IMR-90 (cell line): ENCODE measurements around the gene RYR3. TPM values are rescaled to one million over a fixed set of nuclear protein-coding genes. Genes with fewer than 3 reads are reported as not detected.

Experiments used
- ATAC-seq: fragments of 200-7000 bp; cut with Tn5 transposase; 2 replicates; pipeline ENCODE4 v1.9.1; 2020; ENCODE audit warnings: low read depth, mild to moderate bottlenecking, moderate library complexity
- BruUV-seq: library from RNA; stranded (reverse); fragments of 400-500 nt; replicated peaks from 2 replicates; lab custom pipeline; 2021; lab: Mats Ljungman, UMichigan
- CTCF ChIA-PET: fragments of 300-600 bp; formaldehyde crosslinking; extraction: SDS; loops from one replicate; lab custom pipeline; 2021; ENCODE audit warnings: antibody characterized with exemption; lab: Yijun Ruan, JAX
- POLR2A ChIA-PET: fragments of 300-600 bp; sonication (Branson Sonifier 250); formaldehyde crosslinking; loops from one replicate; lab custom pipeline; 2022; ENCODE audit warnings: antibody characterized with exemption; ENCODE audit not compliant: unreplicated experiment; lab: Charles Lee
- DNase-seq: peaks from one replicate; pipeline ENCODE4 v3.0.0; 2013
- H2AFZ ChIP-seq: replicated peaks from 2 replicates; pipeline ENCODE3; 2013; ENCODE audit warnings: low read length, mild to moderate bottlenecking; ENCODE audit not compliant: poor library complexity
- H2AK5ac ChIP-seq: 2 replicates; pipeline ENCODE4 v1.6.1; 2013; ENCODE audit warnings: low read depth, low read length, inconsistent platforms
- H2AK9ac ChIP-seq: replicated peaks from 2 replicates; pipeline ENCODE3; 2013; ENCODE audit warnings: mild to moderate bottlenecking, low read depth, low read length, moderate library complexity; ENCODE audit not compliant: poor library complexity
- H2BK120ac ChIP-seq: 2 replicates; pipeline ENCODE4 v1.6.1; 2013; ENCODE audit warnings: low read depth, low read length, inconsistent platforms
- H2BK15ac ChIP-seq: 3 replicates; pipeline ENCODE4 v1.6.1; 2013; ENCODE audit warnings: low read depth, low read length, inconsistent platforms
- H2BK20ac ChIP-seq: 2 replicates; pipeline ENCODE4 v1.6.1; 2013; ENCODE audit warnings: low read depth, mild to moderate bottlenecking, inconsistent platforms, low read length, moderate library complexity
- H2BK5ac ChIP-seq: 2 replicates; pipeline ENCODE4 v1.6.1; 2013; ENCODE audit warnings: mild to moderate bottlenecking, low read depth, low read length, inconsistent platforms; ENCODE audit not compliant: poor library complexity, severe bottlenecking
- H3K14ac ChIP-seq: replicated peaks from 2 replicates; pipeline ENCODE4 v1.6.1; 2013; ENCODE audit warnings: low read depth, low read length, inconsistent platforms
- H3K18ac ChIP-seq: 2 replicates; pipeline ENCODE4 v1.6.1; 2013; ENCODE audit warnings: low read depth, low read length, control low read depth
- H3K23ac ChIP-seq: 2 replicates; pipeline ENCODE4 v1.6.1; 2013; ENCODE audit warnings: low read depth, low read length, inconsistent platforms
- H3K27ac ChIP-seq: 2 replicates; pipeline ENCODE4 v1.5.1; 2013; ENCODE audit warnings: mild to moderate bottlenecking, control low read depth, low read length; ENCODE audit not compliant: insufficient read depth
- H3K27me3 ChIP-seq: 2 replicates; pipeline ENCODE4 v1.6.1; 2013; ENCODE audit warnings: low read length; ENCODE audit not compliant: control insufficient read depth, insufficient read depth
- H3K36me3 ChIP-seq: 2 replicates; pipeline ENCODE4 v1.6.1; 2013; ENCODE audit warnings: low read length, mixed read lengths; ENCODE audit not compliant: control insufficient read depth, insufficient read depth
- H3K4ac ChIP-seq: 2 replicates; pipeline ENCODE4 v1.6.1; 2013; ENCODE audit warnings: low read depth, low read length, inconsistent platforms
- H3K4me1 ChIP-seq: 2 replicates; pipeline ENCODE4 v1.6.1; 2013; ENCODE audit warnings: low read length, mixed read lengths; ENCODE audit not compliant: control insufficient read depth, insufficient read depth
- H3K4me2 ChIP-seq: 2 replicates; pipeline ENCODE4 v1.6.1; 2013; ENCODE audit warnings: low read depth, mild to moderate bottlenecking, control low read depth, low read length, moderate library complexity
- H3K4me3 ChIP-seq: 2 replicates; pipeline ENCODE4 v1.5.1; 2013; ENCODE audit warnings: low read depth, mild to moderate bottlenecking, control low read depth, low read length, moderate library complexity; ENCODE audit not compliant: insufficient read depth
- H3K56ac ChIP-seq: 2 replicates; pipeline ENCODE4 v1.6.1; 2013; ENCODE audit warnings: low read length, inconsistent platforms; ENCODE audit not compliant: insufficient read depth; ENCODE audit errors: extremely low read depth
- H3K79me1 ChIP-seq, 2 experiments: 2 replicates each; pipeline ENCODE4 v1.6.1; 2013; ENCODE audit warnings: low read length in 2 of 2, inconsistent platforms in 1 of 2, low read depth in 1 of 2
- H3K9ac ChIP-seq: 2 replicates; pipeline ENCODE4 v1.6.1; 2013; ENCODE audit warnings: low read depth, low read length, control low read depth
- H3K9me1 ChIP-seq: 2 replicates; pipeline ENCODE4 v1.6.1; 2013; ENCODE audit warnings: low read length, inconsistent platforms; ENCODE audit not compliant: insufficient read depth
- H3K9me3 ChIP-seq: 2 replicates; pipeline ENCODE4 v1.6.1; 2013; ENCODE audit warnings: low read length; ENCODE audit not compliant: control insufficient read depth, insufficient read depth
- H4K20me1 ChIP-seq: 2 replicates; pipeline ENCODE4 v1.6.1; 2013; ENCODE audit warnings: low read length, inconsistent platforms; ENCODE audit not compliant: insufficient read depth
- H4K5ac ChIP-seq: 2 replicates; pipeline ENCODE4 v1.6.1; 2013; ENCODE audit warnings: mild to moderate bottlenecking, low read depth, low read length, control low read depth
- H4K8ac ChIP-seq, 2 experiments: 2 replicates each; pipeline ENCODE4 v1.6.1; 2013; ENCODE audit warnings: low read depth in 2 of 2, low read length in 2 of 2, control low read depth in 1 of 2, inconsistent platforms in 1 of 2
- H4K91ac ChIP-seq: 2 replicates; pipeline ENCODE4 v1.6.1; 2013; ENCODE audit warnings: low read depth, low read length, inconsistent platforms; ENCODE audit not compliant: insufficient read depth
- BHLHE40 ChIP-seq: fragments of 150-350 bp; IDR thresholded peaks from 2 replicates; pipeline ENCODE4 v1.6.1; 2016; ENCODE audit warnings: mild to moderate bottlenecking, low read depth, low read length
- CEBPB ChIP-seq: IDR thresholded peaks from 2 replicates; pipeline ENCODE4 v1.6.1; 2012; ENCODE audit warnings: low read depth, low read length, improper control_type of control experiment
- CHD1 ChIP-seq: IDR thresholded peaks from 2 replicates; pipeline ENCODE4 v1.6.1; 2012; ENCODE audit warnings: low read depth, low read length, improper control_type of control experiment
- CTCF ChIP-seq: conservative IDR thresholded peaks from 2 replicates; pipeline ENCODE4 v1.5.1; 2012; ENCODE audit warnings: mild to moderate bottlenecking, low read depth, low read length, improper control_type of control experiment
- FOS ChIP-seq: fragments of 150-350 bp; IDR thresholded peaks from 2 replicates; pipeline ENCODE4 v1.6.1; 2016; ENCODE audit warnings: low read depth, low read length
- MAFK ChIP-seq: IDR thresholded peaks from 2 replicates; pipeline ENCODE4 v1.6.1; 2012; ENCODE audit warnings: low read depth, low read length, improper control_type of control experiment
- MAZ ChIP-seq: IDR thresholded peaks from 2 replicates; pipeline ENCODE4 v1.6.1; 2012; ENCODE audit warnings: low read depth, mild to moderate bottlenecking, low read length, improper control_type of control experiment, moderate library complexity, borderline replicate concordance
- MXI1 ChIP-seq: IDR thresholded peaks from 2 replicates; pipeline ENCODE4 v1.6.1; 2012; ENCODE audit warnings: low read depth, mild to moderate bottlenecking, low read length, moderate library complexity, borderline replicate concordance
- NFE2L2 ChIP-seq: fragments of 150-350 bp; IDR thresholded peaks from 2 replicates; pipeline ENCODE4 v1.6.1; 2016; ENCODE audit warnings: low read depth, mild to moderate bottlenecking, low read length
- POLR2A ChIP-seq: IDR thresholded peaks from 2 replicates; pipeline ENCODE4 v1.6.1; 2012; ENCODE audit warnings: mild to moderate bottlenecking, low read depth, low read length
- RAD21 ChIP-seq: IDR thresholded peaks from 2 replicates; pipeline ENCODE4 v1.6.1; 2012; ENCODE audit warnings: low read length, improper control_type of control experiment
- RCOR1 ChIP-seq: IDR thresholded peaks from 2 replicates; pipeline ENCODE4 v1.6.1; 2012; ENCODE audit warnings: mild to moderate bottlenecking, low read length, improper control_type of control experiment; ENCODE audit not compliant: insufficient replicate concordance
- SMC3 ChIP-seq: fragments of 150-350 bp; IDR thresholded peaks from 2 replicates; pipeline ENCODE4 v1.6.1; 2016; ENCODE audit warnings: low read depth, mild to moderate bottlenecking, antibody characterized with exemption, low read length, moderate library complexity
- WGBS, 2 experiments: methylation state at CpG; one replicate each; pipeline versions ENCODE4 v1.1.5 to v1.1.7; 2013; ENCODE audit warnings: missing lambda C conversion rate in 2 of 2; ENCODE audit not compliant: insufficient read length in 1 of 2; ENCODE audit errors: extremely low coverage in 2 of 2; 5-methylcytosine and 5-hydroxymethylcytosine counted together
- dilution Hi-C: fragments of 300-500 bp; cut with HindIII; formaldehyde crosslinking; loops from one replicate; pipeline ENCODE4 v1.14.3; 2018; ENCODE audit warnings: low sequenced_read_pairs; ENCODE audit not compliant: unreplicated experiment
- in situ Hi-C: fragments of 300-500 bp; cut with MboI; formaldehyde crosslinking; loops from 3 replicates; pipeline ENCODE4 v1.14.3; 2019; ENCODE audit warnings: low sequenced_read_pairs, inconsistent platforms, mixed read lengths
- intact Hi-C: fragments of 100-400 bp; cut with micrococcal nuclease; formaldehyde crosslinking; loops from 2 replicates; pipeline ENCODE4 v1.10.0; 2022
- polyA plus RNA-seq, 3 experiments: library from polyadenylated mRNA; depleted of rRNA; stranded (reverse); fragments of >200 nt; gene quantifications; 2 replicates each; pipeline ENCODE4 v1.2.3, GENCODE V29; 2012; ENCODE audit warnings: low replicate concordance in 1 of 3
- total RNA-seq: library from RNA; depleted of rRNA; stranded (reverse); fragments of >200 nt; gene quantifications from 2 replicates; pipeline ENCODE4 v1.2.3, GENCODE V29; 2012

Gene RYR3
- total and polyA plus RNA-seq, 2 of the 4 experiments (the other 2 are of a cell fraction) = 0.18 TPM; not detected in 1

GRCh38 chr15:33826201-33826600 is 515.4 kb downstream of the RYR3 start:
- Histone ChIP-seq H3K14ac (no peak overlapping the region), H3K36me3 (no peaks in the 10 kb centered on the region), H3K4me1 (no peaks in the 10 kb centered on the region), H3K4me2 (no peak overlapping the region), H2AFZ (no peak overlapping the region), H4K8ac (no peak overlapping the region), H2BK5ac (no peak overlapping the region), H3K9ac (no peak overlapping the region), H4K5ac (no peak overlapping the region), H3K9me1 (no peaks in the 10 kb centered on the region), H3K4me3 (no peak overlapping the region), H3K9me3 (no peaks in the 10 kb centered on the region; the same call in 1 of the 2 replicates), H3K27ac (no peak overlapping the region), H3K4ac (no peak overlapping the region), H2BK20ac (no peak overlapping the region), H3K79me1 (no peaks in the 10 kb centered on the region), H3K23ac (no peak overlapping the region), H3K18ac (no peak overlapping the region), H3K56ac (no peak overlapping the region), H4K20me1 (no peaks in the 10 kb centered on the region), H2BK120ac (no peak overlapping the region), H2BK15ac (no peak overlapping the region), H3K27me3 (peaks cover 13% of the 10 kb centered on the region), H4K91ac (no peak overlapping the region), H2AK9ac (no peak overlapping the region), H2AK5ac (no peak overlapping the region)
- ChIA-PET POLR2A (no interaction called here), CTCF (no interaction called here)
- ATAC-seq = no peak
- no peak for DNase-seq
- intact Hi-C loops = no loop called here
- in situ Hi-C loops = no loop called here
- dilution Hi-C loops = no loop called here
- no TSS peak for BruUV-seq
- no CpG with 5 or more reads among the region's 4 CpGs for WGBS, 2 experiments
- TF ChIP-seq MAZ = no peak
- no peak for TF ChIP-seq CTCF
- TF ChIP-seq BHLHE40 = no peak
- no peak for TF ChIP-seq FOS
- no peak for TF ChIP-seq POLR2A
- no peak for TF ChIP-seq SMC3
- no peak for TF ChIP-seq RAD21
- TF ChIP-seq CEBPB = no peak
- no peak for TF ChIP-seq MAFK
- no peak for TF ChIP-seq NFE2L2
- no peak for TF ChIP-seq RCOR1
- no peak for TF ChIP-seq MXI1
- no peak for TF ChIP-seq CHD1
